Adipose tissue (tissue), 3 donors: ENCODE results near the gene EYA4. TPM values are rescaled to one million over a fixed set of nuclear protein-coding genes. Genes with fewer than 3 reads are reported as not detected.

Experiments
- H3K27ac ChIP-seq: one replicate; pipeline ENCODE4 v1.5.1; 2013; ENCODE audit warnings: low read depth, low read length
- WGBS, 3 donors: extraction: QIAGEN DNeasy Blood & Tissue Kit; methylation state at CpG; one replicate each; pipeline ENCODE4 v1.1.7; 2013; 5-methylcytosine and 5-hydroxymethylcytosine counted together
- polyA plus RNA-seq, 3 donors: library from polyadenylated mRNA; stranded (reverse); fragments of 200-250 nt; gene quantifications; one replicate each; pipeline ENCODE4 v1.2.3, GENCODE V29; 2013
- donor health status: healthy with polysubstance abuse.
- donor health status: Bipolar disorder and iron deficiency.
- donor health status: healthy.

EYA4 gene
- polyA plus RNA-seq, 3 donors, result 0.06 to 0.90 (median 0.43) TPM

- WGBS, 3 donors, result 62 to 68% (median 63%) methylated on average over 3 of the region's 3 CpGs
Measured at GRCh38 chr6:133333852-133334251, 92.7 kb downstream of the EYA4 start.

GRCh38 chr6:133337308-133337707 is 96.2 kb downstream of the EYA4 start:
- 82 to 93% (median 86%) methylated on average over 1 of the region's 1 CpG for WGBS, 3 donors

More at GRCh38 chr6:133333852-133334251, 92.7 kb downstream of the EYA4 start:
- H3K27ac ChIP-seq, result no peak overlapping the region

GRCh38 chr6:133339543-133340384 is 98.6 kb downstream of the EYA4 start:
- no peak overlapping the region for H3K27ac ChIP-seq
- 65 to 83% (median 82%) methylated on average over 7 of the region's 7 CpGs for WGBS, 3 donors

More at GRCh38 chr6:133337308-133337707, 96.2 kb downstream of the EYA4 start:
- H3K27ac ChIP-seq, result no peak overlapping the region

GRCh38 chr6:133340557-133340956 is 99.4 kb downstream of the EYA4 start:
- no peak overlapping the region for H3K27ac ChIP-seq
- 42 to 76% (median 70%) methylated on average over 3 of the region's 3 CpGs for WGBS, 3 donors

- 4 to 41% (median 28%) methylated on average over 1 of the region's 1 CpG for WGBS, 3 donors
- H3K27ac ChIP-seq, result no peak overlapping the region
Measured at GRCh38 chr6:133341607-133342158, 100.5 kb downstream of the EYA4 start.

GRCh38 chr6:133343220-133343619 is 102.1 kb downstream of the EYA4 start:
- no peak overlapping the region for H3K27ac ChIP-seq
- 61 to 77% (median 72%) methylated on average over 3 of the region's 3 CpGs for WGBS, 3 donors

GRCh38 chr6:133348846-133349245 is 107.7 kb downstream of the EYA4 start:
- no peak overlapping the region for H3K27ac ChIP-seq
- WGBS, 3 donors, result 62 to 75% (median 65%) methylated on average over 3 of the region's 3 CpGs

- 80 to 90% (median 87%) methylated on average over 2 of the region's 2 CpGs for WGBS, 3 donors
- no peak overlapping the region for H3K27ac ChIP-seq
Measured at GRCh38 chr6:133350928-133351327, 109.8 kb downstream of the EYA4 start.

- WGBS, 3 donors, result 70 to 89% (median 71%) methylated on average over 1 of the region's 1 CpG
- no peak overlapping the region for H3K27ac ChIP-seq
Measured at GRCh38 chr6:133352046-133352445, 110.9 kb downstream of the EYA4 start.

GRCh38 chr6:133353061-133353460 is 111.9 kb downstream of the EYA4 start:
- 6 to 79% (median 56%) methylated on average over 1 of the region's 1 CpG for WGBS, 3 donors
- no peak overlapping the region for H3K27ac ChIP-seq

GRCh38 chr6:133355922-133356321 is 114.8 kb downstream of the EYA4 start:
- WGBS, 3 donors, result 67 to 78% (median 71%) methylated on average over 3 of the region's 3 CpGs
- no peak overlapping the region for H3K27ac ChIP-seq

- 62 to 67% (median 67%) methylated on average over 5 of the region's 5 CpGs for WGBS, 3 donors
- H3K27ac ChIP-seq, result no peak overlapping the region
Measured at GRCh38 chr6:133358574-133359150, 117.5 kb downstream of the EYA4 start.

- no peak overlapping the region for H3K27ac ChIP-seq
- WGBS, 3 donors, result 58 to 83% (median 81%) methylated on average over 1 of the region's 1 CpG
Measured at GRCh38 chr6:133359256-133359655, 118.1 kb downstream of the EYA4 start.

GRCh38 chr6:133359760-133360159 is 118.6 kb downstream of the EYA4 start:
- no peak overlapping the region for H3K27ac ChIP-seq
- 88 to 100% (median 93%) methylated on average over 1 of the region's 1 CpG for WGBS, 3 donors

- H3K27ac ChIP-seq, result no peak overlapping the region
- WGBS, 3 donors, result 85 to 90% (median 90%) methylated on average over 5 of the region's 5 CpGs
Measured at GRCh38 chr6:133360194-133360593, 119.0 kb downstream of the EYA4 start.

- no peak overlapping the region for H3K27ac ChIP-seq
- WGBS, 3 donors, result 49 to 72% (median 71%) methylated on average over 4 of the region's 4 CpGs
Measured at GRCh38 chr6:133362813-133363212, 121.7 kb downstream of the EYA4 start.

- WGBS, 3 donors, result 29 to 68% (median 57%) methylated on average over 5 of the region's 5 CpGs
- no peak overlapping the region for H3K27ac ChIP-seq
Measured at GRCh38 chr6:133368664-133369063, 127.5 kb downstream of the EYA4 start.

- no peak overlapping the region for H3K27ac ChIP-seq
- WGBS, 3 donors, result 54 to 68% (median 66%) methylated on average over 7 of the region's 7 CpGs
Measured at GRCh38 chr6:133369773-133370272, 128.7 kb downstream of the EYA4 start.

- 79 to 87% (median 82%) methylated on average over 1 of the region's 1 CpG for WGBS, 3 donors
- no peak overlapping the region for H3K27ac ChIP-seq
Measured at GRCh38 chr6:133376743-133377142, 135.6 kb downstream of the EYA4 start.
